Type B pancreatic cell (in vitro differentiated cells): ENCODE data around the gene RBKS. TPM values are rescaled to one million over a fixed set of nuclear protein-coding genes. Genes with fewer than 3 reads are reported as not detected.
A peak's percentile ranks its signal among the peaks of the same experiment; 100 is the strongest.

Experiments
- DNase-seq: peaks from one replicate; pipeline ENCODE4 v3.0.0; 2021; ENCODE audit warnings: mixed read lengths; ENCODE audit not compliant: unreplicated experiment; ENCODE audit errors: extremely low spot score
- H3K27ac Mint-ChIP-seq: 2 replicates; pipeline ENCODE4 v1.8.0; 2021; ENCODE audit warnings: mild to moderate bottlenecking, mixed read lengths
- H3K27me3 Mint-ChIP-seq: 2 replicates; pipeline ENCODE4 v1.8.0; 2021; ENCODE audit warnings: mixed read lengths
- H3K36me3 Mint-ChIP-seq: 2 replicates; pipeline ENCODE4 v1.8.0; 2021; ENCODE audit warnings: mixed read lengths
- H3K4me1 Mint-ChIP-seq: one replicate; pipeline ENCODE4 v1.8.0; 2021; ENCODE audit warnings: mixed read lengths; ENCODE audit not compliant: unreplicated experiment
- H3K4me3 Mint-ChIP-seq: 2 replicates; pipeline ENCODE4 v1.8.0; 2021; ENCODE audit warnings: mild to moderate bottlenecking, mixed read lengths
- H3K9me3 Mint-ChIP-seq: 2 replicates; pipeline ENCODE4 v1.8.0; 2021; ENCODE audit warnings: mixed read lengths
- CTCF ChIP-seq: fragments of 200-600 bp; sonication (generic); conservative IDR thresholded peaks from 2 replicates; pipeline ENCODE4 v1.5.0; 2021; ENCODE audit warnings: antibody characterized with exemption, mild to moderate bottlenecking
- total RNA-seq: library from RNA; stranded (reverse); gene quantifications from 2 replicates; pipeline ENCODE4 v1.2.1, GENCODE V29; 2021; ENCODE audit warnings: low replicate concordance

The RBKS gene
- total RNA-seq, 1 donor from 2014 or later: 2.6 TPM

- Mint-ChIP-seq H3K27me3 (no peaks in the 10 kb centered on the region), H3K27ac (peak overlapping the region; percentile 93), H3K4me3 (no peak overlapping the region), H3K4me1 (peaks cover 7% of the 10 kb centered on the region), H3K36me3 (peaks cover 5% of the 10 kb centered on the region), H3K9me3 (no peaks in the 10 kb centered on the region)
- peak; percentile 47 for DNase-seq
- TF ChIP-seq CTCF: no peak
Observed at GRCh38 chr2:27798948-27799645, 91.1 kb downstream of the RBKS start.

- no peak for DNase-seq
- Mint-ChIP-seq H3K36me3 (peaks cover 5% of the 10 kb centered on the region), H3K4me1 (peaks cover 7% of the 10 kb centered on the region), H3K27me3 (no peaks in the 10 kb centered on the region), H3K4me3 (no peak overlapping the region), H3K27ac (peak overlapping the region; percentile 93), H3K9me3 (no peaks in the 10 kb centered on the region)
- TF ChIP-seq CTCF: no peak
Observed at GRCh38 chr2:27798486-27798885, 91.7 kb downstream of the RBKS start.

GRCh38 chr2:27797841-27798240 lies 92.3 kb downstream of the RBKS start:
- TF ChIP-seq CTCF: no peak
- Mint-ChIP-seq H3K4me3 (no peak overlapping the region), H3K4me1 (peaks cover 7% of the 10 kb centered on the region), H3K36me3 (peaks cover 5% of the 10 kb centered on the region), H3K27ac (no peak overlapping the region), H3K9me3 (no peaks in the 10 kb centered on the region), H3K27me3 (no peaks in the 10 kb centered on the region)
- no peak for DNase-seq

- Mint-ChIP-seq H3K36me3 (peaks cover 5% of the 10 kb centered on the region), H3K27me3 (no peaks in the 10 kb centered on the region), H3K4me1 (peaks cover 11% of the 10 kb centered on the region), H3K4me3 (no peak overlapping the region), H3K9me3 (no peaks in the 10 kb centered on the region), H3K27ac (no peak overlapping the region)
- TF ChIP-seq CTCF: no peak
- DNase-seq: no peak
Observed at GRCh38 chr2:27796791-27797765, 93.1 kb downstream of the RBKS start.

GRCh38 chr2:27795868-27796277 lies 94.3 kb downstream of the RBKS start:
- H3K4me3 Mint-ChIP-seq: no peak overlapping the region
- TF ChIP-seq CTCF: no peak
- DNase-seq: no peak
- peaks cover 5% of the 10 kb centered on the region for H3K36me3 Mint-ChIP-seq
- H3K27ac Mint-ChIP-seq: no peak overlapping the region
- H3K4me1 Mint-ChIP-seq: peaks cover 11% of the 10 kb centered on the region
- no peaks in the 10 kb centered on the region for H3K9me3 Mint-ChIP-seq
- H3K27me3 Mint-ChIP-seq: no peaks in the 10 kb centered on the region
